Astrocyte (in vitro differentiated cells and primary cell): ENCODE results near the gene UTF1.

Experiments used
- EZH2 ChIP-seq: IDR thresholded peaks from 2 replicates; pipeline ENCODE4 v1.6.1; 2012; ENCODE audit warnings: mild to moderate bottlenecking, low read length, inconsistent platforms; ENCODE audit not compliant: insufficient read depth
- TF ChIP-seq, protein P1 (sequence below): IDR thresholded peaks from 2 replicates; pipeline ENCODE4 v1.5.1; 2011; ENCODE audit warnings: low read depth, mild to moderate bottlenecking, inconsistent platforms, low read length, moderate library complexity; ENCODE audit not compliant: insufficient read depth

DNA sequence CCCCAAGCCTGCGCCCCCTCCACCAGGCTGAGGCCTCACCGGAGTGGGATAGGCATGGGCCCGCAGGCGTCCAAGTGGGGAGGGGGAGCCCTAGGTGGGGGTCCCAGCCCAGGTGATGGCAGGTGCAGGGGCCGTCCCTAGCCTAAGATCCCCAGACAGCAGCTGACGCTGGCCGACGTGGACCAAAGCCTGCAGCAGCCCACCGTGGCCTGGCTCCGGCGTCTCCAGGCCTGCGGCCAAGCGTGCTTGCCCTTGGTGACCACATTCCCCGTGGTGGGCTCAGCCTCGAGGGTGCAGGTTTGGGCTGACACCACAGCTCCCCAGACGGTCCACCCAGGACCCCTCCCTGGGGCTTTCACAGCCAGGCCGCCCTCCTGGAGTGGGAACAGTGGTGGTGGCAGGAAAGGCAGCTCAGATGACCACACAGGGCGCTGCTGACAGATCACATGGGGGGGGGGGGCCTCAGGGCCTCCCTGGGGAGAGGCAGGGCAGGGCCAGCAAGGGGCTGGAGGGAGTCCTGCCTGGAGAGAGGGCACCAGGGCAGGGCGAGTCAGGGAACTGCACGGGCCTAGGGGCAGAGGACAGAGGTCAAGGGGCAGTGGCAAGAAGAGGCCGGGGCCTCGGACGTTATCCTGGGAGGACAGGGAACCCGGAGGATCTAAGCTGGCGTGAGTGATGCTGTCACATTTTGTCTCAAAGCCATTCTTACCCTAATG, 47.4 kb downstream of the UTF1 start:
- TF ChIP-seq, protein P1, sequence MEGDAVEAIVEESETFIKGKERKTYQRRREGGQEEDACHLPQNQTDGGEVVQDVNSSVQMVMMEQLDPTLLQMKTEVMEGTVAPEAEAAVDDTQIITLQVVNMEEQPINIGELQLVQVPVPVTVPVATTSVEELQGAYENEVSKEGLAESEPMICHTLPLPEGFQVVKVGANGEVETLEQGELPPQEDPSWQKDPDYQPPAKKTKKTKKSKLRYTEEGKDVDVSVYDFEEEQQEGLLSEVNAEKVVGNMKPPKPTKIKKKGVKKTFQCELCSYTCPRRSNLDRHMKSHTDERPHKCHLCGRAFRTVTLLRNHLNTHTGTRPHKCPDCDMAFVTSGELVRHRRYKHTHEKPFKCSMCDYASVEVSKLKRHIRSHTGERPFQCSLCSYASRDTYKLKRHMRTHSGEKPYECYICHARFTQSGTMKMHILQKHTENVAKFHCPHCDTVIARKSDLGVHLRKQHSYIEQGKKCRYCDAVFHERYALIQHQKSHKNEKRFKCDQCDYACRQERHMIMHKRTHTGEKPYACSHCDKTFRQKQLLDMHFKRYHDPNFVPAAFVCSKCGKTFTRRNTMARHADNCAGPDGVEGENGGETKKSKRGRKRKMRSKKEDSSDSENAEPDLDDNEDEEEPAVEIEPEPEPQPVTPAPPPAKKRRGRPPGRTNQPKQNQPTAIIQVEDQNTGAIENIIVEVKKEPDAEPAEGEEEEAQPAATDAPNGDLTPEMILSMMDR = no peak
- no peak for TF ChIP-seq EZH2
